ENCODE results near the gene SLC44A1. TPM values are rescaled to one million over a fixed set of nuclear protein-coding genes. Genes with fewer than 3 reads are reported as not detected.

SLC44A1 gene
- total RNA-seq, 6 donors from 2014 or later: 15.7 to 62.2 (median 44.6) TPM

DNA sequence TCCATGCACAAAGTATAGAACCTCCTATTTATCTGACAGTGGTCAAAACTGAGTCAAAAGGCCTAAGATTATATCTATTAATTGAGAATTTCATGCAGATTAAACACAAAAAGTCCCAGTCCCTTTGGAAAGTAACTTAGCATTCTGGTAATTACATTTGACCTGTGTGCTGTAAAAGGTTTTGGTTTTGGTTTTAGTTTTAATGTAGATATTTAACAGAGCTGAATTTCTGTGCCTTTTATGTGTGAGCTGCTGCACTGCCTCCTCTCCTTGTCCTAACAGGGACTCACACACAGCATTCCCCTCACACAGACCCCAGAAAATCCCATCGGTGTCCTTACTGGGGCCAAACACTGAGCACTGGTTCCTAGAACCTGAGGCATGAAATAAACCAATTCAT lies 172.4 kb downstream of the SLC44A1 start:
- Histone ChIP-seq H3K27me3 (no peaks in the 10 kb centered on the region), H3K9me3 (no peaks in the 10 kb centered on the region), H3K27ac (no peak overlapping the region), H3K4me3 (no peak overlapping the region), H3K36me3 (no peaks in the 10 kb centered on the region), H3K4me1 (peaks cover 0 to 11% (median 7%) of the 10 kb centered on the region in 4 donors)
- DNase-seq (no peak), ATAC-seq (ENCODE audit: low FRiP score in 2 of 2) (no peak)
- WGBS, 2 donors: 88 to 96% methylated on average over 1 of the region's 1 CpG
- no peak for TF ChIP-seq POLR2A (IDR thresholded peaks at IDR 0.05)
- no peak for TF ChIP-seq POLR2AphosphoS5 (IDR thresholded peaks at IDR 0.05)
- TF ChIP-seq EP300 (IDR thresholded peaks at IDR 0.05): no peak
- TF ChIP-seq, protein P1, sequence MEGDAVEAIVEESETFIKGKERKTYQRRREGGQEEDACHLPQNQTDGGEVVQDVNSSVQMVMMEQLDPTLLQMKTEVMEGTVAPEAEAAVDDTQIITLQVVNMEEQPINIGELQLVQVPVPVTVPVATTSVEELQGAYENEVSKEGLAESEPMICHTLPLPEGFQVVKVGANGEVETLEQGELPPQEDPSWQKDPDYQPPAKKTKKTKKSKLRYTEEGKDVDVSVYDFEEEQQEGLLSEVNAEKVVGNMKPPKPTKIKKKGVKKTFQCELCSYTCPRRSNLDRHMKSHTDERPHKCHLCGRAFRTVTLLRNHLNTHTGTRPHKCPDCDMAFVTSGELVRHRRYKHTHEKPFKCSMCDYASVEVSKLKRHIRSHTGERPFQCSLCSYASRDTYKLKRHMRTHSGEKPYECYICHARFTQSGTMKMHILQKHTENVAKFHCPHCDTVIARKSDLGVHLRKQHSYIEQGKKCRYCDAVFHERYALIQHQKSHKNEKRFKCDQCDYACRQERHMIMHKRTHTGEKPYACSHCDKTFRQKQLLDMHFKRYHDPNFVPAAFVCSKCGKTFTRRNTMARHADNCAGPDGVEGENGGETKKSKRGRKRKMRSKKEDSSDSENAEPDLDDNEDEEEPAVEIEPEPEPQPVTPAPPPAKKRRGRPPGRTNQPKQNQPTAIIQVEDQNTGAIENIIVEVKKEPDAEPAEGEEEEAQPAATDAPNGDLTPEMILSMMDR (IDR thresholded peaks at IDR 0.05): no peak

DNA sequence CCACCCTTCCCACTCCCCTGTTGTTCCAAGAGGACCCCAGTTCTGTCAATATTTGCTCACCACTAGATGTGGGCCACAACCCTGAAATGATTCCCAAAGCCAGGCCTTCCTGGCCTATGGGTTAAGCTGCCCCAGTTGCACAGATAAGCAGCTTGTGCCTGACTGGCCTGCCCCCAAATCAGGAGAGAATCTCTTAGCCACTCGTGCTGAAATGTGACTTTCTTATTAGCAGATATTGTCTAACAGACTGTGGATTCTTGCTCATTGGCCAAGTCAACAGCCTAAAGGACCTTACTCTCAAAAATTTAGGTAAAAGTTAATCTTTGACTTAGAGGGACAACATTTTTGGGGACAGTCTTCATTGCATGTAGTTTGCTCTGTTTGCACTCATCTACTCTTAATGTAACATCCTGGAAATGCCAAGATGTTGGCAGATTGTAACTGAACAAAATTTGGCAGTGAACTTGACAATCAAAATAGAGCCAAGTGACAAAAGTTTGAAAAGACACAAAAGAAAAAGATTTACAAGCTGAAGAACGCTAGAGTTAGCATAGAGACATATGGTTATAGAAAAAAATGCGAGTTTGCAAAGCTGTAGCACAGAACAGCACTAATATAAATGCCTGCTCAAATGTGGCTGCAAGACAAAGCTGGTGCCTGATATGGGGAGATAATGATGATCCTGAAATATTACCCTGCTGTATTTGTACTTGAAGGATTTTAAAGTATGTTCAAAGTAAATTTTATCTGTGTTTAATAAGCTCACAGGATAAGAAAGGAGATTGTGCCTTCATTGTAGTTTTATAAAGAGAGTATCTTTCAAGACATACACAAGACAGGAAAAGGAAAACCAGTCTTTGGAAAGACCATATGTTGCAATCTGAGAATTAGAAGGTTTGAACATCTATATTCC lies 174.4 kb downstream of the SLC44A1 start:
- Histone ChIP-seq H3K27me3 (no peaks in the 10 kb centered on the region), H3K9me3 (no peaks in the 10 kb centered on the region), H3K4me3 (no peak overlapping the region), H3K36me3 (no peaks in the 10 kb centered on the region), H3K27ac (no peak overlapping the region), H3K4me1 (peaks cover 0 to 11% (median 7%) of the 10 kb centered on the region in 4 donors)
- DNase-seq (no peak), ATAC-seq (ENCODE audit: low FRiP score in 2 of 2) (no peak)
- TF ChIP-seq POLR2AphosphoS5 (IDR thresholded peaks at IDR 0.05): no peak
- no peak for TF ChIP-seq POLR2A (IDR thresholded peaks at IDR 0.05)
- TF ChIP-seq, protein P1 (IDR thresholded peaks at IDR 0.05): no peak
- TF ChIP-seq EP300 (IDR thresholded peaks at IDR 0.05): no peak
- 50 to 66% methylated on average over 3 of the region's 3 CpGs for WGBS, 2 donors

DNA sequence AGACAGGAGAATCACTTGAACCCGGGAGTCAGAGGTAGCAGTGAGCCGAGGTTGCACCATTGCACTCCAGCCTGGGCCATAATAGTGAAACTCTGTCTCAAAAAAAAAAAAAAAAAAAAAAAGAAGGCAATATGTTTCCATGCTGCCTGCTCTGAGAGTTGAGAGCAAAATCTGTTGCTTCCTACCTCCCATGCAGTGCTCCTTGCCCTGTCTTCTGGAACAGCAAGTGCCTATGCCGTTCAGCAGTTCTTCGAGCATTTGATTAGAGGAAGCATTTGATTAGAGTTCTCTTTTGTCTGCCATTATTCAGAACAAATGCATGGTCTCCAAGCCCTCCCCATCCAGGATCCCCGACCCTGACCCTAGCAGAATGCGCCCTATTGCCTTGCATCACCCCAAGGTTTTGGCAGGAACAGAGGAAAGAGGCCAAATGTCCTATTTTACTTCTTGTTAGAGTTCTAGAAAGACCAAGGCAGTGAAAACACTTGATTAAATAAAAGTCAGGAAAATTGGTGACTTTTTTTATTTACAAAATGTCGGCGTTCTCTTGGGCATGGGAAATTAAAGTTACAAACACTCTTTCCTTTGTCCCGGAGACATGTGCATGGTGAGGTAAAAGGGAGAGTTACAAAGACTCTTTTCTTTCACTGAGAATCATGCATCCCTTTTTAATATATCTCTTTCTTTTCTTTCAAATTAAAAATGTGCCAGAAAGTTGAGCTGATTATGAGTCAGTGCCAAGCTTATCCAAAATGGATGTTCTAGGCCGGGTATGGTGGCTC lies 175.6 kb downstream of the SLC44A1 start:
- ATAC-seq (ENCODE audit: low FRiP score in 2 of 2) (no peak), DNase-seq (no peak)
- no peak overlapping the region for H3K4me3 ChIP-seq
- TF ChIP-seq POLR2A (IDR thresholded peaks at IDR 0.05) (no peak), POLR2AphosphoS5 (IDR thresholded peaks at IDR 0.05) (no peak)
- H3K27me3 ChIP-seq: no peaks in the 10 kb centered on the region
- no peak overlapping the region for H3K27ac ChIP-seq
- 87 to 88% methylated on average over 10 of the region's 10 CpGs for WGBS, 2 donors
- H3K4me1 ChIP-seq: peaks cover 0 to 11% (median 7%) of the 10 kb centered on the region in 4 donors
- H3K9me3 ChIP-seq: no peaks in the 10 kb centered on the region
- no peaks in the 10 kb centered on the region for H3K36me3 ChIP-seq

DNA sequence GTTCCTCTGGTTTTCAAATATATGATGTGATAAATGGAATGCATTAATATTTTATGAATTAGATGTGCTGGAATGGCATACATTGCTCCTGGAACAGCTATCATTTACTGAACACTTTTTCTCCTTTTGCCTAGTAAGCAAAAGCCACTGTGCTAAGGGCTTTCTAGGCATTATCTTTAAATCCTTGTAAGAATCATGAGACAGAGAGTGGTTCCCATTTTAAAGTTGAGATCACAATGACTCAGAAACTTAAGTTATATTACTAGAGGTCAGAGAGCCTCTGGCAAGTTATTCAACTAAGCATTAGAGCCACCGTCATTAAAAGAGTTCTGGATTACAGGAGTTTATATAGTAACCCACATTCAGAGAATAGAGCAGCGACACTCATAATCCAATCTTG lies 176.7 kb downstream of the SLC44A1 start:
- Histone ChIP-seq H3K36me3 (no peaks in the 10 kb centered on the region), H3K27ac (no peak overlapping the region), H3K4me3 (no peak overlapping the region), H3K9me3 (no peaks in the 10 kb centered on the region), H3K27me3 (no peaks in the 10 kb centered on the region), H3K4me1 (peaks cover 0 to 11% (median 4%) of the 10 kb centered on the region in 4 donors)
- TF ChIP-seq EP300 (IDR thresholded peaks at IDR 0.05) (no peak), POLR2AphosphoS5 (IDR thresholded peaks at IDR 0.05) (no peak), POLR2A (IDR thresholded peaks at IDR 0.05) (no peak)
- TF ChIP-seq, protein P1 (IDR thresholded peaks at IDR 0.05): no peak
- no peak for ATAC-seq (ENCODE audit: low FRiP score in 2 of 2)
- WGBS, 2 donors: 86 to 92% methylated on average over 2 of the region's 2 CpGs
- DNase-seq: no peak

DNA sequence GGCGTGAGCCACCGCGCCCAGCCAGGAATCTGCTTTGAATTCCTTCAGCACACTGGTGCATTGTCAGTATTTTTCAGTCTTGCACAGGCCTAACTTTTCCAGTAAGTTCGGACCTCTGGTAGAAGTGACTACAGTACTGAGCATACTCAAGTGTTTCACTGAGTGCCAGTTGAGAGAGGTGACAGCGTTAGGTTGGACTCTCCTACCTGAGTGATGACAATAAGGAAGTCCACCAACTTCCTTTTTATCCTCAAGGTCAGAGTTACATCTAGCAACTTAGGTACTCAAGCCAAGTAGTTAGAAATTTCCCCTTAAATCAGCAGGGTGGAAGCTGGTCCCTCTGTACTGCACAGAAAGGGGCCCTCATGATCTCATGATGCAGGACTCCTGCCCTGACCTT lies 177.4 kb downstream of the SLC44A1 start:
- no peaks in the 10 kb centered on the region for H3K9me3 ChIP-seq
- no peak for TF ChIP-seq POLR2AphosphoS5 (IDR thresholded peaks at IDR 0.05)
- TF ChIP-seq POLR2A (IDR thresholded peaks at IDR 0.05): no peak
- TF ChIP-seq EP300 (IDR thresholded peaks at IDR 0.05): no peak
- TF ChIP-seq, protein P1 (IDR thresholded peaks at IDR 0.05): no peak
- WGBS, 2 donors: 82 to 88% methylated on average over 5 of the region's 5 CpGs

More for the DNA sequence above, 177.4 kb downstream of the SLC44A1 start:
- ATAC-seq (ENCODE audit: low FRiP score in 2 of 2) (no peak), DNase-seq (no peak)
- H3K4me3 ChIP-seq: no peak overlapping the region
- H3K27me3 ChIP-seq: no peaks in the 10 kb centered on the region
- no peaks in the 10 kb centered on the region for H3K36me3 ChIP-seq
- H3K27ac ChIP-seq: no peak overlapping the region
- H3K4me1 ChIP-seq: peaks cover 0 to 11% (median 4%) of the 10 kb centered on the region in 4 donors

All from upper lobe of left lung (tissue), 6 donors.